Activated CD8-positive, alpha-beta memory T cell treated with anti-CD3 and anti-CD28 coated beads, Interleukin-2, amount 50 U/mL, for 1 hour (primary cell): ENCODE data around the gene DNAJC16.
"Not testable (repeated sequence)": the region's sequence is repeated elsewhere in the genome, so short reads cannot be mapped to it uniquely, and the experiment has no call there.

ENCODE experiments used
- DNase-seq: peaks from one replicate; pipeline ENCODE4 v3.0.0-alpha.2; 2020; ENCODE audit errors: extremely low read depth

Gene DNAJC16

DNA sequence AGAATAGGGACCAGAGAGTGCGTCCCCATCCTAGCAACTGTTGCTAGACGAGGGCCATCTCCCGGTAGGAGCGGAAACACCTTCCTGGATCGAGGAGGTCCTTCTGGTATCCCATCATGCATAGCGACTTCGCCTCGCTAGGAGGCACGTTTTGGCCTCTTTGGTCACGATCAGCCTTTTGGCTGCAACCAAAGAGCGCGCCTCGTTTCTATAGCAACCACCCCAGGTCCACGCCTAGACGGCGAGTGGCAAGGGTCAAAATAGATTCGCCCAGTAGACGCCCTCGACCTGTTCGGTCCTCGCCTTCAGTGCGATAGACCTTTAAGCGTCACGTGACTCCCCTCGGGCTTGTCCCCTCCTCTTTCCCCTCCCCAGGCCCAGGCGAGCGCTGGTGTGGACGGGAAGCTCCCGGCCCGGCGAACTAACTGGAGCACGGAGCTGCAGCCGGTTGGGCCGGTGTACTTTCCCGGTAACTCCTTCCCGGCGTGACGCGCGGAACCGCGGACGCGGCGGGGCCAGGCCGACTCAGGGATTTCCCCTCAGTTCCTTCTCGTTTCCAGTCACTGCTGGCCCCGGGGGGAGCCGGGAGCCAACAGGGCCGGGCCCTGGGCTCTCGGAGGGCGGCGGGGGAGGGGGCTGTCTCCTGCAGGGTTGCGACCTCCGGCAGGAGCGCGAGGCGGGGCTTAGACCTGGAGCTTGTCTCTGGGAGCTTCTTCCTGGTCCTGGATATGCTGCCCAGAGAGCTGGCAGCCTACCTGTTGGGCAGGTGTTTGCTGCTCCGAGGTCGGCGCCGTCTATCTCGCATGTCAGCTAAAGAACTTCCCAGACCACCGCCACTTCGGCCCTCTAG, at the start of gene DNAJC16:
TSS of gene DNAJC16 (plus strand) at position 359 of the 850 bp plus-strand sequence. CDS start 2,258 bp downstream, outside the sequence.
- peak; percentile 95 for DNase-seq

DNA sequence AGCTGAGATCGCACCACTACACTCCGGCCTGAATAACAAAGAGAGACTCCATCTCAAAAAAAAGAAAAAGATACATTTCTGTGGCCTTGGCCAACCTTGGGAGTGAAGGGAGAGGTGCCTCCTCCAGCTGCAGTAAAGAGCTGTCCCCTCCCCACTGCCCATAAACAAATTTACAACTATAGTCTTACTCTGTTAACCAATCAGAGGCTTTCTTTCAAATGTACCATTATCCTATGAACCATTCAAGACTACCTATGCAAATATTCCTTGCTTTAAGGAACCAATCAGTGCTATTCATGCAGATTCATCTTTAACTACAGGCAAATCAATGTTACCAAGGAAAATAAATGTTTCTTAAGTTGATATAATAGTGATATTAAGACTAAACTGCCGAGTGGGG, 49.7 kb upstream of the DNAJC16 start:
- DNase-seq = no peak

DNA sequence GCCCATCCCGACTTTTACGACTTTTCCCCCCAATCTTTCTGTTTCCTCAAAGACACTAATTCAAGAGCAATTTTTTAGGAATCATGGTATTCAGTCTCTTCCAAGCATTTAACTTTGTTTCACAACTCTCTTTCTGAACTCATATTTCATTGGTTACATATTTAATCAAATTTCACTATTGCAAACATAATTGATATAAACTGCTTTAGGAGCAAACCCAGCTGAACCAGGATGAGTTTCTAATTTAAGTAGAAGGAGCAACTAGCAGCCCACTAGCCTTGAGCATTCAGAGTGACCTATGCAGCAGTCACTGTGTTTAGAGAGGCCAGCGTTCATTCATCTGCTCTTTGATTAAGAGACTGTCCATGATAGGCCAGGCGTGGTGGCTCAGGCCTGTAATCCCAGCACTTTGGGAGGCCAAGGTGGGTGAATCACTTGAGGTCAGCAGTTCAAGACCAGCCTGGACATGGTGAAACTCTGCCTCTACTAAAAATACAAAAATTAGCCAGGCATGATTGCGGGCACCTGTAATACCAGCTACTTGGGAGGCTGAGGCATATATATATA, 48.9 kb upstream of the DNAJC16 start:
- no peak for DNase-seq

DNA sequence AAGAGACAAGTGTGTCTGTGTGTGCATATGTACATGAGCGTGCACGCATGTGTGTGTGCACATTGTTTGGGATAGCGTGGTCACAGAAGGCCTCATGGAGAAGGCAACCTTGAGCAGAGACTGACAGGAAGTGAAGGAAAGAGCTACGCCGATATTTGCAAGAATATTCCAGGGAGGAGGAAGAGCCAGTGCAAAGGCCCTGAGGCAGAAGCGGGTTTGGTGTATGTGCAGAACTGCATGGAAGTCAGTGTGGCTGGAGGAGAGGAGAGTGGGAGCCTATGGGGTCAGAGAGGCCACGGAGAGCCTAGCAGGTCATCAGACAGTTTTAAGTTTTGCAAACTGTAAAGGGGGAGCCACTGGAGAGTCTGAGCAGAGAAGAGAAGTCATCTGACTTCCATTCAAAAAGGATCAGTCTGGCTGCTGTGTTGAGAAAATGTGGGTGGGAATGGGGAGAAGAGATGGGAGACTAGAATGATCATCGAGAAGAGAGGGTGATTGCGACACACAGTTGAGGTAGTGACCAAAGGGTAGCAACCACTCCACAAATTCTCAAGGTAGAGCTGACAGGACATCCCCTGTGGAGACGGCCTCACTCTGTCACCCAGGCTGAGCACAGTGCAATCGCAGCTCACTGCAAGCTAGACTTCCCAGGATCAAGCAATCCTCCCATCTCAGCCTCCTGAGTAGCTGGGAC, 46.8 kb upstream of the DNAJC16 start:
- no peak for DNase-seq

DNA sequence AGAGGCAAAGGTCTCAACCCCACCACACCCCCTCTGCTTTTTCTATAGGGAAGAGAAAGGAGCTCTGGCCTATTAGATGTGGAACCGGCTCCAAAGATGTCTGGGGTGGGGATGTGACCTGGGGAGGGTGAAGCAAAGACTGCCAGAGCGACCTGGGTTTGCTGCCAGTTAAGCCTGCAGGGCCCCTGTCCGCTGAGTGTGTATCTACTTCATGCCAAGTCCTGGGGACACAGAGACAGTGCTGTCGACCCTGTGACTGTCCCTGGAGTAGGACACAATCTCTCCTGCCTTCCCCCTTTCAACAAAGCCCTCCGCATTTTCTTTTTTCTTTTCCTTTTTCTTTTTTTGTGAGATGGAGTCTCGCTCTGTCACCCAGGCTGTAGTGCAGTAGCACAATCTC, 44.2 kb upstream of the DNAJC16 start:
- not testable (repeated sequence) for DNase-seq

DNA sequence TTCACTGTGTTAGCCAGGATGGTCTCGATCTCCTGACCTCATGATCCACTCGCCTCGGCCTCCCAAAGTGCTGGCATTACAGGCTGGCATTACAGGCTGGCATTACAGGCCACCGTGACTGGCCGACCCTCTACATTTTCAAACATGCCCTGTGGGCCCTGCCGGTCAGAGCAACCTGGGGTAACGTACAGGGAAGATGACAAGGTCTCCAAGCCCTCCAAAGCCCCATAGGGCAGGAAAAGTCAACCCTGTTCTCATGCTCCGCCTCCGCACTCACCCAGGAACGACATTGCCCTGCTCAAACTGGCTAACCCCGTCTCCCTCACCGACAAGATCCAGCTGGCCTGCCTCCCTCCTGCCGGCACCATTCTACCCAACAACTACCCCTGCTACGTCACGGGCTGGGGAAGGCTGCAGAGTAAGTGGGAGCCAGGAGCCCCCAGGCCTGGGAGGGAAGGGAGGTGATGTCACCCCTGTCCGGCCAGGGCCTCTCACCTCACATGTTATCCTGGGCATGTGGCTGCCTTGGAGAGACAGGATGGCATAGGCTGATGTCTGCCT, 43.6 kb upstream of the DNAJC16 start:
- DNase-seq = not testable (repeated sequence)

DNA sequence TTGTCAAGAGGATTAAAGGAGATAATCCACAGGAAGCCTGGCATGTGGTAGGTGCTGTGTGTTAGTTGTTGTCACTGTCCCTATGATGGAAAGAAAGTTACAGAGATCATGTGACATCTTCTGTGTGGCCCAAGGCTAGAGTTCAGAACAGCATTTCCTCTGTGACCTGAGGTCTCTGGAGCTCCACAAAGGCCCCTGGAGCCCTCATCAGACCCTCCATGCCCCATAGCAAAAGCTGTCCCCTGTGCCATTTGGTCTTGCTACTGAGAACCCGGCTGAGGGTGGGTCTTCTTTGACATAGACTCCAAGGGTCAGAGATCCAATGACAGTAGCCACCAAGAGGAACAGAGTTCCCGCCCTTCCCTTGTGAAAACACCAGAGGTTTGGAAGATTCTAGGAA, 42.7 kb upstream of the DNAJC16 start:
- DNase-seq = no peak

DNA sequence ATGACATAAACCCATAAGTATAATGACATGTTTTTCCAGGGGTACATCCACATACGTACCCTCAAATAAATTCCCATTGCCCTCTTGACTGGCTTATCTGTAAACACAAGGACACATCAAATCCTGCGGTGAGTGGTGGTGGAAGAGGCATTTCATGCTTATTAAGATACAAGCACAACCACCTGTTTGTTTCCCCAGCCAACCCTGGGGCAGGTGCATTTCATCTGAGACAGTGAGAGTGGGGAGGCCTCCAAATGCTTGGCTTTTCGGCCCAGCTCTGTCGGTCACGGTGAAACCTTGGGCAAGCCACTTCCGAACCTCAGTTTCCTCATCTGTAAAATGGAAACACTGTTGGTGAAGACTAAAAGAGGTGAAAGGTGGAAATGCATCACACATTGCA, 42.2 kb upstream of the DNAJC16 start:
- not testable (repeated sequence) for DNase-seq

DNA sequence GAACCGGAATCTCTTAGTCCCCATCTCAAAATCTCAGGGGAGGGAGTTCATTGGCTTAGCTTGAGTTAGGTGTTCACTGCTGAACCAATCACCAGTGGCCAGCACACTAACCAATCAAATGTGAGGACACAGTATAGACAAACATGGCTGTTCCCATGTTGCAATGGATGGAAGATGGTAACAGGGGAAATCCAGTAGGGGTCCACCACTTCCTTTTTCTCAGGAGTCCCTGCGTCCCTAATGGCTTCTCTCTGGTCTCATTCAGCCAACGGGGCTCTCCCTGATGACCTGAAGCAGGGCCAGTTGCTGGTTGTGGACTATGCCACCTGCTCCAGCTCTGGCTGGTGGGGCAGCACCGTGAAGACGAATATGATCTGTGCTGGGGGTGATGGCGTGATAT, 41.0 kb upstream of the DNAJC16 start:
- no peak for DNase-seq

DNA sequence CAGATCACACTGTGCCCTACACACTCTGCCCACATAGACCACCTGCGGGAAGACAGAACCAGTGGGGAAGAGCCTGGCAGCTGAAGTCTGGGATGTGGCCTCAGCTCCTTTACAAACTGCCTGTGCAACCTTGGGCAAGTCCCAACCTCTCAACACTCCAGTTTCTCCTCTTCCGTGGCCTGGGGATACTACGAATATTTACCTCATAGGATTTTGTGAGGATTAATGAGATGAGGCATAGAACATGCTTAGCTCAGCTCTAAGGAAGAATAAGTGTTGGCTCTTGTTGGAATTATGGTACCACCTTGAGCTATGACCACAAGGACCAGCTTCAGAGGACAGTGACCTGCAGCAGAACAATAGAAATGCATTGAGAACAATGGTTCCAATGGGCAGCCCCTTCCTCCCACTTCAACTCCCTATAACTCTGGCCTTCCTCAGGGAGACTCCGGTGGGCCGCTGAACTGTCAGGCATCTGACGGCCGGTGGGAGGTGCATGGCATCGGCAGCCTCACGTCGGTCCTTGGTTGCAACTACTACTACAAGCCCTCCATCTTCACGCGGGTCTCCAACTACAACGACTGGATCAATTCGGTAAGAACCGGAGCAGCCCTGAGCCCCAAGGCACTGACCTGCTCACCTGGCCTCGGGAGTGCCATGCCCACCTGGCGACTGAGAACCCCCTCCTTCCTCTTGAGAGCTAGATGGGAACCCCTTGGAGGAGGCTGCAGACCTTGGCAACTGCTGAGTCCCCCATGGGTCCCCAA, 39.6 kb upstream of the DNAJC16 start:
- DNase-seq = not testable (repeated sequence)

DNA sequence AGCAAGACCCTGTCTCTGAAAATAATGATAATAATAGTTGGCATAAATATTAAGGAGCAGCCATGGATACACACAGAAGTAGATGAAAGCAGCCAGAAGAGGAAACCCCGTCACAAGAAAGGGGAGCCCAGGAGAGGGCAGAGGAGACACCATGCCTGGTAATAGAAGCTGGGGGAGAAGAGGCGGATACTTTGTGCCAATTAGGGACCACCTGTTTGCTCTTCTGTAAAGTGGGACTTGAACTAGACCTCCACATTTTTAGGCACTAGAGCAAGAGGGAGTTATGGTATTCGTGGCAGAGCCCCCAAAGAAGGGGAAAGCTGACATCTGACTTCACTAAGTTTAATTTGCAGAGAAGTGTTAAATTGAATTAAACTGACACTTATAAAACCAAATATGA, 38.3 kb upstream of the DNAJC16 start:
- no peak for DNase-seq

DNA sequence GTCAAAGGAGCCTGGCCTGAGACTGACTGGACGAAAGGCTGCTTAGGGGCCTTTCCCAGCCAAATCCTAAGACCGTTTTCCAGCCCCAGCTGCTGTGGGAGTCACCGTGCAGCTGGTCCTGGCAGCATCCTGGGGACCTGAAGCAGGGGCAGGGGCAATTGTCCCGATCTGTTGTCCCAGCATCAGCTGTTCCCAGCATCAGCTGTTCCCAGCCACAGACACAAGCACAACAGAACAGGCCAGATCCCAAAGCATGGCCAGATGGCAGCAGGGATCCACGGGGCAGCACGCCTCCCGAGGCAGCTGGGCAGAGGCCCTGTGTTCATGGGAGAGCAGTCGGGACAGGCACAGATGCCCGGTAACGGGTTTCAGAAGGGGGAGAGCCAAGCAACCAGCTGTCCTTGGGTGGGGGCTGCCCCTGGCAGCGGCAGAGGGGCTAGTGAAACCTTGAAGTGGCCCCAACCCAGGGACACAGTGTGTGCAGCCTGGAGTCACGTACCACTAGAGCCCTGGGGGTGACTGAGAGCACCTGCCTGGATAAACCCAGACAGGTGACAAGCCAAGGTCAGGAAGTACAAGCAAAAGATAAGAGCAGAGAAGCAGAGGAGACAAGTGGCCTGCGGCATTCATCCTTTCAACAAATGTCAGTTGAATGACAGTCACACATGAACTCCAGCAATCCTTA, 37.5 kb upstream of the DNAJC16 start:
- DNase-seq = no peak

DNA sequence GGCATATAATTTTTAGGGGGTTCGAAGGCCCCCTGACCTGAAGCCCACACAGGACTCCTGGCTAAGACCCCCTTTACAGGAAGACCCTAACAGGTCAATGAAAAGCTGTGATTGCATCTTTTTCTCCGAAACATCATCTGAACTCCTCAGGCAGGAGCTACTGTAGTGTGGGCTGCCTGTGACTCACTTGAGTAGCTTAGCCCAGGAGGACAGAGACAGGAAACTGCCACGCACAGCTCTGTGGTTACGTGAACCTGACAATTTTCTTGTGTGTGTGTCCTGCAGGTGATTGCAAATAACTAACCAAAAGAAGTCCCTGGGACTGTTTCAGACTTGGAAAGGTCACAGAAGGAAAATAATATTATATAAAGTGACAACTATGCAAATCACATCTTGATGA, 35.6 kb upstream of the DNAJC16 start:
- not testable (repeated sequence) for DNase-seq

DNA sequence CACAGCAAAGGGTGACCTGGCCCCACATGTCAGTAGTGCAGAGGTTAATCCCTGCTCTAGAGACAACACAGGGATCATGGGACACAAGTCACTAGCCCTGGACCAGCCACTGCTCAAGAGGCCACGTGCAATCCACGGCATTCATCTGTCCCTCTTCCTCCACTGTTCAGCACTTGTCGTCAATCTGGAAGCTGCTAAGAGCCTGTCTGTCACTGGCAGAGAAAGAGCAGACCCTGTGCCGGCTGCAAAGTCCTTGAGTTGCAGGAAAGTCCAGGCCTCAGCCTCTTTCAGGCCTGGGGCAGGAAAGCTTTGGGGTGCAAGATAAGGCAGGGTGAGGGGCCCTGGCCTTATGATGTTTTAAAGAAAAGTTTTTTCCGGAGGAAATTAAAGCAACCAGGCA, 34.1 kb upstream of the DNAJC16 start:
- no peak for DNase-seq

DNA sequence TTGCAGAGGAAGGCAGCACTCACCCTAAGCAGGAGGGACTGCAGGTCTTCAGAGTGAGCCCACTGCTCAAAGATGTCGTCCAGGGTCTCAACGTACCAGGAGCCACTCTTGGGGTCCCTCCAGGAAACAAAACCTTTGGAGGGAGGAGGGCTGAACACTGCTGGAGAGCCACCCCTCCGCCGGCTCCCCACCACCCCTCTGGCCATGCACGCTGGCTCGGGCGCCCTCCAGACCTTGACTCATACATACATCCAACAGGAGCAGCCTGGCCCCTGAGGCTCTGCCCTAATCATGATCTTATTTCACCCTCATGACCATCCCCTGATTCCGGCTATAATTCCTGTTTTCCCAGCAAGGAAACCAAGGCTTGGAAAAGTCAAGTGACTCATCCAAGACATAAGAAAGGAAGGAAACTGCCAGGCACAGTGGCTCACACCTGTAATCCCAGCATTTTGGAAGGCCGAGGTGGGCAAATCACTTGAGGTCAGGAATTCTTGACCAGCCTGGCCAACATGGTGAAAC, 32.7 kb upstream of the DNAJC16 start:
- no peak for DNase-seq

DNA sequence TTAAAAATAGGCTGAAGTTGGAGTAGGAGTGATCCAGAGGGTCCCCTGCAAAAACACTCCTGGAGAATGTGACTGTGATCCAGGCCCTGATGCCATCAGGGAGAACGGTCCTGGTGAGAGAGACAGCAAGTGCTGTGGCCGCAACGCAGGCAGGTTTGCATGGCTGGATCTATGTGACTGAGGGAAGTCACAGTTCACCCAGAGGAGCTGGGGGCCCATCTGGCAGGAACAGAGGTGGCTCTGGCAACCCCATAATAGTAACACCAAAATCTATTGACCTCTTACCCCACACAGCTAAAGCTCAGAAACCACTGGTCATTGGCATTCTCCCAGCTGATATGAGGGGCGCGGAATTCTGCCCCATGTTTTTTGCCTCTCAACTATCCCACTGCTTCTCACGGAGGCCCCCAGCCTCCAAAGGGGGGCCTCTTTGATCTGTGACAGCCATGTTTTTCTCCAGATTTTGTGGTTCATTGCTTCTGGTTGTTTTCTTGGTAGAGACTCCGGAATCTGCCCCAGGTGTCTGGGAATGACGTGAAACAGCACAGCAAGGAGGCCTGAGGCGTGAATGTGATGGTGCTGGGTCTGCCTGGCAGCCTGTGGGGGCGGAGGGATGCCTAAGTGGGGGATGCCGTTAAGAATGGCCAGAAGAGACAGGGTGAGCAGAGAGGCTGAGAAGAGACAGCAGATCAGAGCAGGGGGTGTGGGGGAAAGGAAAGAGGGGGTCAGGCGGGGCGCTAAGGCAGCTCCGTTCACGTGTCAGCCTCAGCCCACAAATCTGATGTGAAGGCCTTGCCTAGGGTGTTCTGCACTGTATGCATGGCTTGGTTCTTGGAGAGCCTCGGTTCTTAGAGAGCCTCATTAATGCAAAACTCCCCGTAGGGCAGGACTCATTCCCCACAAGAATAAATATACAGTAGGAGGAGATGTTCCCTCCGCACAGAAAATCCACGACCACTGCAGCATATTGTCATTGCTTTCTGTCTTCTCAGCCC, 26.2 kb upstream of the DNAJC16 start:
- no peak for DNase-seq

DNA sequence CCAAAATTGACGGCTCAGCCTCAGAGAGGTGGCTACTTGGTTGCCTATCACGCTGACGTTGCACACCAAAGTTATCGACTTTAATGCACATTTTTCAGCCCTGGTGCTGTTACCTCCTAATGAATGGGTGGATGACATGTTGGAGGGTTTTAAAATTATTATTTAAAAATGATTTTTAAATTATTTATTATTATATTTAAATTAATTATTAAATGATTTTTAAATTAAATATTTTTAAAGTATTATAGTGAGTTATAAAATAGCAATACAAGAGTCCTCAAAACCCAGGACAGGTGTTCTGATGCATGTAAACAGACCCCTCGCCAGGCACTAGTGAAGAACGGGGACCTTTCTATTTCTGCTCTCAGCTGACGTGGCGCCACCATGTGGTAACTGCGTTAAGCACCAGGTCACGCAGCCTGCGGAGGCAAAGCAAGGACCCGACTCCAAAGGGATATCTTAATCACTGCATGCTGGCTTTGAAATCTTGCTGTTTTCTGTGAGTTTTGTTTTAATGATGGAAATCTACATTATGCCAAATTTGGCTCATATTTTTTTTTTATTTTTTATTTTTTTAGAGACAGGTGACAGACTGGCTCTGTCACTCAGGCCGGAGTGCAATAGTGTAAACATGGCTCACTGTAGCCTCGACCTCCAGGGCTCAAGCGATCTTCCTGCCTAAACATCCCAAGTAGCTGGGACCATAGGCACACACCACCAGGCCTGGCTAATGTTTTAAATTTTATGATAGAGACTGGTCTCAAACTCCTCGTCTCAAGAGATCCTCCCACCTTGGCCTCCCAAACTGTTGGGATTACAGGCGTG, 25.2 kb upstream of the DNAJC16 start:
- no peak for DNase-seq

DNA sequence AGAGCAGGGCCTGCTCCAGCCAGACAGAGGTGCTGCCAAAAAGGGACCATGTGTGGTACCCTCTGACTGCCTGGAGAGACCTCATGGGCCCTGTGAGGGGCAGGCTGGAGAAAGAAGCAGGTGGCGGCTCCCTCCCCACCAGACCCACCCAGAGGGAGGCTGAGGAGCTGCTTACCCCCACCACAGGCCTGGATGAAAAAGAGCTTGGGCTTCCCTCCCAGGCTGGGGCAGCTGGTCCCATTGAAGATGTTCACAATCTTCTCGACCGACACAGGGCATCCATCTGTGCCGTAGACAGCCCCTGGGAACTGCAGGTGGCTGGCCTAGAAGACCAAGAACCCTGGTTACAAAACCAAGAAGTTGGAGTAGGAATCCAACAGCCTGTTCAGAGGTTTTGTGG, 22.2 kb upstream of the DNAJC16 start:
- DNase-seq = no peak

DNA sequence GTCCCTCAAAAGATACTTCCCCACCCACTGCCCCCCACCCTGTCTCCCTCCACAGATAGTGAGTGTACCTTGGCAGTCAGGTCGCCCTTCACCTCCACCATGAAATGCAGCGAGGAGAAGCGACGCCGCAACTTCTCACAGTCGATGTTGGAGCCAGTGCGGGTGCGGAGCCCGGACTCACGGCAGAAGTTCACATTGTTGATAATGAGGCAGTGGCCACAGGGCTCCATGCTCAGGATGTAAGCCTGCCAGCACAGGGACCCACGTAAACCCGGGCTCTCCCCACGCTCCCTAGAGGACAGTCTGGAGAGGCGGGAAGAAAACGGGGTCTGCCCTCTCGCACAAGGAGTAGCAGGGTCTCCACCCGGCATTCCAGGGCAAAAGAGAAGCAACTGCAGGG, 19.8 kb upstream of the DNAJC16 start:
- DNase-seq = no peak
